ENCODE data around the gene DIO3.

DIO3 gene

DNA sequence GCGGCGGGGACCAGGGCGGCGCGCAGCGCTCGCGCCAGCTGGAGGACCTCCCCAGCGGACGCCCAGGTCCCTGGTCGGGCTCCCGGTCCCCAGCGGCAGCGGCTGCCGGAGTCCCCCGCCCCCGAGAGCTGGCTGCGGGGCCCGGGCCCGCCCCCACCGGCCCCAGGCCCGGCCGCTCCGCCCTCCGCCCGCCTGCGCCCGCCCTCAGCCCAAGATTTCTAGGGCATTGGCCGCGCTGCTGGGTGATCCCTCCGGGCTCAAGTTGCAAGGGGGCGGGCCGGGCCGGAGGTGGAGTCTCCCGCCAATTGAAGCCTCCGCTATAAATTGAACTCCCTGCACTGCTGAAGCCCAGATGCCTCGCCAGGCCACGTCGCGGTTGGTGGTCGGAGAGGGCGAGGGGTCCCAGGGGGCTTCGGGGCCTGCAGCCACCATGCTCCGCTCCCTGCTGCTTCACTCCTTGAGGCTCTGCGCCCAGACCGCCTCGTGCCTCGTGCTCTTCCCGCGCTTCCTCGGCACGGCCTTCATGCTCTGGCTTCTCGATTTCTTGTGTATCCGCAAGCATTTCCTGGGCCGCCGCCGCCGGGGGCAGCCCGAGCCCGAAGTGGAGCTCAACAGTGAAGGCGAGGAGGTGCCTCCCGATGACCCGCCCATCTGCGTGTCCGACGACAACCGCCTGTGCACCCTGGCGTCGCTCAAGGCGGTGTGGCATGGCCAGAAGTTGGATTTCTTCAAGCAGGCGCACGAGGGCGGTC lies at the start of gene DIO3:
DIO3 (plus strand) TSS at position 351 of the 752 bp plus-strand sequence.
- no peak for DNase-seq

DNA sequence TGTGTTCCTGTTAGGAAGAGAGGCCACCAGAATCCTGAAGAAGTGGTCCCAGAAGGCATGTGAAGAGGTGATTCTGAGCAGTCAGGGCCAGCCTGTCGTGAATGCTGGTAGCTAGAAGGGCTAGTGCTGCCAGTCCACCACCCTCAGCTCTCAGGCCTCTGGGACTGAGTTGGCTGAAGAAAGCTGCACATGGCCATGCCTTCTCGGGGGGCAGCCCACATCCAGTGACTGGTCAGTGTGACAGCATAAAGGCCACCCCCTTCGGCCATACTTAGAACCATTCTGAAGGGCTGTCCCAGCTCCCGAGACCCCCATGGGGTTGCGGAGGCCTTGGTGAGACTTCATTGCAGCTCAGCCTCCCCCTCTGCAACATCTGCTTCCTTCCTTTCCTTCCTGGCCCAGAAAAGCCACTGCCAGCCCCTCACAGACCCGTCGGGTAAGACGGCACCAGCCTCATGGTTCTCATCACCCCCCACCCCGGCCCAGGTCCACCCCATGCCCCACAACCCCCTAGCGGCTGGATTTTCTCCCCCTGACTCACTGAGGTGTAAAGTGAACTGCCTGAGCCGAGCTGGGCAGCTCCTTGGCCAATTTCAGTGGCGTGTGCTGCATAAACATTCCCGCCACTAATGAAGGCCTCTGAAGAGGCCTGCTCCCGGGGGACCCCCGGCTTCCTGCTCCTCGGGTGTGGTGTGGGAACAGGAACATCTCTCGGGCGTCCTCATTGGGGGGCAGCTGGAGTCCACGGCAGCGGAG lies 49.5 kb upstream of the DIO3 start:
- no peak for DNase-seq

DNA sequence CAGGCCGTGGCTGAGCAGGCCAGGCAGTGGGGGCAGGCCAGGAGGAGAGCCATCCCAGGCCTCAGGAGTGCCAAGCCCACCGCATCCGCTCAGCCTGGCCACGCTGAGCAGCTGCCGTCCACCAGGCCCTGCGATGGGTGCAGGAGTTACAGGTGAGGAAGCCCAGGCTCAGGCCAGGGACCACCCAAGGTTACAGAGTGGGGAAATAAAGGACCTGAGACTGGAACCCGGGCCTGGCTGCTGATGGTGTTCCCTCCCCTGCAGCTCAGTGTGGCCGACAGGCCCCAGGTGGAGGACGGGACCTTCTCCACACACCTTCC lies 49.0 kb upstream of the DIO3 start:
- DNase-seq, result no peak

- no peak for DNase-seq
Measured at GRCh38 chr14:101514136-101514535, 47.2 kb upstream of the DIO3 start.

- no peak for DNase-seq
Measured at GRCh38 chr14:101516401-101516800, 44.9 kb upstream of the DIO3 start.

- no peak for DNase-seq
Measured at GRCh38 chr14:101518611-101519473, 42.5 kb upstream of the DIO3 start.

GRCh38 chr14:101520621-101521472 lies 40.4 kb upstream of the DIO3 start:
- DNase-seq, result no peak

DNA sequence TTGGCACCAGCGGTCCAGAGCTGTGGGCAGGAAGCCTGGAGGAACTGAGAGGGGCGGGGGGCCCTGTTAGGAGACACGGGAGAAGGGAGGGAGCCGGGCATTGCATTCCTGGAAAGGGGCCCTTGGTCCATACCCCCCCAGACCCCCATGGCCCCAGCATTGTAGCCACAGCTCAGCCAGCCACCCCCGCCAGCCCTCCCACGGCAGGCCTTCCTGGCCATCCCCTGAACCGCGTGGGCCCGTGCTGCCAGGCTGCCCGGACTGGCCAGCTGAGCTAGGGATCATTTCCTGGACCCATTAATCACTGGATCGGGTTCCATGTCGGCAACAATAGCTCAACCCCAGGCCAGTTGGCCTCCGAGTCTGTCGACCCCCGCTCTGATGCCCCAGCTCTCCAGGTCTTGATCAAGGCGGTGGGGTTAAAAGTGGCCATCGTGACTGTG lies 39.8 kb upstream of the DIO3 start:
- DNase-seq, result no peak

DNA sequence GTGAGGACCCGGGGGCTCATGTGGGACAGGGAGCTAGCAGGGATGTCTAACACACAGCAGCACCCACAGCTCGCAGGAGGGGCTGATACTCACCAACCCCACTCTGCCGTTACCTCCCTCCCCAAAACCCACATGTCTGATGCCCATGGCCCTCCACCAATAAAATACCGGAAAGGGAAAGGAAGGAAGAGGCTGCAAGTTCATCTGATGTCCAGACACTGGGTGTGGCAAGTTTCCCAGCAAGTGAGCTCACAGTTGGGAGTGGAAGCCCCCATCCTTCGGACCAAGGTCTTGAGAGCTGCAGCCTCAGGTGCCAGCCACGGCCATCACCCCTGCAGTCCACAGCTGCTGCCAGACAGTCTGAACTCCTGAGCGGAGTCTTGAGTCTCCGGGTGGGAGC lies 39.3 kb upstream of the DIO3 start:
- DNase-seq, result no peak

- no peak for DNase-seq
Measured at GRCh38 chr14:101525640-101526527, 35.4 kb upstream of the DIO3 start.

DNA sequence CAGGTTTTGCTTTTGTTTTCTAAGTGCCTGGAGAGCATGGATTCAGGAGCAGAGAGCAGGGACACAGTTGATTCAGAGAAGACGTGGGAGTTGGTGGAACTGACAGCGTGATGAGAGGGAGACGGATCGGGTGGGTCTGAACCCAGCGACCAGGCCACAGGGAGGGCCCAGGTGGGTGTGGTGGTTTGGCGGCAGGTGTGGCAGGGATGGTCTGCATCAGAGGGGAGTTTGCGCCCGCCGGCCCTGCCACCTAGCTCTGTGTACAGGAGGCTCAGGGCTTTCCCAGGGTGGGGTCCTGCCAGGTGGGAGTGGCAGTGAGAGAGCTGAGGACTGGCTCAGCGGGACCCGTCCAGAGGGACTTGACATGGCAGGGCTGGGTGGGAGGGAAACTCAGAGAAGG lies 33.3 kb upstream of the DIO3 start:
- DNase-seq, result no peak

DNA sequence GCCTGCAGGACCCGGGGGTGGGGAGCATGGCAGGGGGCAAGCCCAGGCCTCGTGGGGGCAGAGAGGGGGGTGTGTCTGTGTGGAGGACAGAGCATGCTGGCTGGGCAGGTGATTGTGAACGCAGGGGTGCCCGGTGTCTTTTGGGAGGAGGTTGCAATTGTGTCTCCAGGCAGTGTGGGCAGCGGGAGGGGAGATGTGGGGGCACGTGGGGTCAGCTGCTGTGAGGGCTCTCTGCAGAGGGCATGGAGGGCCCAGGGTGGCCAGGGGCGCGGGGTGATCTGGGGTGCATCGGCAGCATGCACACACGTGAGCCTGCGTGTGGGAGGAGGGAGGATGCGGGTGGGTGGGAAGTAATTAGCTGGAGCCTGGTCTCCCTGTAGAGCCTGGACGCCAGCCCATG lies 32.2 kb upstream of the DIO3 start:
- no peak for DNase-seq

DNA sequence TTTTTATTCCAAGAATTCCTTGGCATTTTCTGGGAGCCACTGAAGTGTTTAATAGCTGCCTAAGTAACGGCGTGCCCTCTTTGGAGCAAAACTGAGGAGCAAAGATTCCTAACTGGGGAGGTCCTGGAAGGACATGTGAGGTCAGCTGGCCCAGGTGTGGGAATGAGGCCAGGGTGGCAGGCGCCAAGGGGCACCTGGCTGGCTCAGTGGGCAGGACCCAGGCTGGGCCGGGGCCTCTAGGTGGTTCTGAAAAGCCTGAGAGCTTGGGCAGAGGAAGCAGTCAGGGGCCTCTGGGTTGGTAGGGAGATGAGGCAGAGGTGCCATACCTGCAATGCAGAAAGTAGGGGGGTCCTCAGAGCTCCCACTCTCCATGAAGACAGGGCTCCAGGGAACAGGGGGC lies 27.1 kb upstream of the DIO3 start:
- no peak for DNase-seq

DNA sequence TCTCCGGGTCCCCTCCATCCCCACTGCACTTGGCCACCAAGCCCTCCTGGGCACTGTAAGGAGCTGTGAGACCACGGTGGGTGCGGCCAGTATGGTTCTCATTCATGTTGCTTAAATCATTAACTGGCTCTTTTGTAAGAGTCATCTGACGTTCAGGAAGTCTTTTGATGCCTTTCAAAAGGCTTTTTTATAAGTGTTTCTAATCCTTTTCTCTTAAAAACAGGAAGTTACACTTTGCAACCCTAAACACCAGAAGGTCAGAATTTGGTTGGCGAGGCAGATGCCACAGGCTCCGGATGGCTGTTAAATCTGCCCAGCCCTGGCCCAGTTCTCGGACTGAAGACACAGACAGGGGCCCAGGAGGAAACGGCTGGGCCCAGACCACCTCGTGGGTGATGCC lies 26.1 kb upstream of the DIO3 start:
- DNase-seq, result no peak

DNA sequence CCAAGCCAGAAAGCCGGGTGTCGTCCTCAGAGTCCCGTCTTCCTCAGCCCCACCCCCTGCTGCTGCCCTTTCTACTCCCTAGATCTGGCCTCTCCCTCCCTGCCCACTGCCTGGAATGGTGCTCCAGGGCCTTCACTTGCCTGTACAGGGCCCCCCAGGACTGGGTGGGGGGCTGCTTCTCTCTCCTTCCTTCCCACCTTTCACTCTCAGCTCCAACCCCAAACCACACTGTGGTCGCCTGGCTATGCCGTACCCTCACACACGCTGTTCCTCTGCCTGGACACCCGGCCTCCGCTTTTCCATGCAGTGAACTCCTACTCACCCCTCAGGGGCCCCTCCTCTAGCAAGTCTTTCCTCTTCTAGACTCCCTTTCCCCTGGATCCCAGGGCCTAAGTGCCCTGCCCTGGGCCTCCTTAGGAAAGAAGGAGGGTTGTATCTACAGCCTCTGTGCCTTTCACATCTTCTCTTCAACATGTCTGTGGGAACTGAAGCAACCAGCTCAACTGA lies 25.5 kb upstream of the DIO3 start:
- DNase-seq, result no peak

- DNase-seq, result no peak
Measured at GRCh38 chr14:101537286-101537685, 24.0 kb upstream of the DIO3 start.

GRCh38 chr14:101538878-101539277 lies 22.4 kb upstream of the DIO3 start:
- DNase-seq, result no peak

DNA sequence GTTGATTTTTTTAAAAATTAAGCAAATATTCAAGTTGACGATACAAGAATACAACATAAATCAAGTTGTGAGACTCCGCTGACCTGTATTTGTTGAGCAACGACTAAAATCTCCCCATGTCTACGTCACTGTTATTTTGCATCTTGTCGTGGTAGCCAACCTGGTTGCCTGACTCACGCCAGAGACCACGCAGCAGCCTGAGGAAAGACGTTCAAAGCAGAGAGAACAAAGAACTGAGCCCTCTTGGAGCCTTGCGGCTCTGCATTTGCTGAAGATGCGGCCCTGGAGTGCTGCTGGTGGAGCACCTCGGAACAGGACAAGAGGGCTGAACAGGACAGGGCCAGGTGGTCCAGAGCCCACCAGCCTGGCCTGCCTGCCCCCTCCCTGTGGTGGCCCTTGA lies 21.4 kb upstream of the DIO3 start:
- no peak for DNase-seq

DNA sequence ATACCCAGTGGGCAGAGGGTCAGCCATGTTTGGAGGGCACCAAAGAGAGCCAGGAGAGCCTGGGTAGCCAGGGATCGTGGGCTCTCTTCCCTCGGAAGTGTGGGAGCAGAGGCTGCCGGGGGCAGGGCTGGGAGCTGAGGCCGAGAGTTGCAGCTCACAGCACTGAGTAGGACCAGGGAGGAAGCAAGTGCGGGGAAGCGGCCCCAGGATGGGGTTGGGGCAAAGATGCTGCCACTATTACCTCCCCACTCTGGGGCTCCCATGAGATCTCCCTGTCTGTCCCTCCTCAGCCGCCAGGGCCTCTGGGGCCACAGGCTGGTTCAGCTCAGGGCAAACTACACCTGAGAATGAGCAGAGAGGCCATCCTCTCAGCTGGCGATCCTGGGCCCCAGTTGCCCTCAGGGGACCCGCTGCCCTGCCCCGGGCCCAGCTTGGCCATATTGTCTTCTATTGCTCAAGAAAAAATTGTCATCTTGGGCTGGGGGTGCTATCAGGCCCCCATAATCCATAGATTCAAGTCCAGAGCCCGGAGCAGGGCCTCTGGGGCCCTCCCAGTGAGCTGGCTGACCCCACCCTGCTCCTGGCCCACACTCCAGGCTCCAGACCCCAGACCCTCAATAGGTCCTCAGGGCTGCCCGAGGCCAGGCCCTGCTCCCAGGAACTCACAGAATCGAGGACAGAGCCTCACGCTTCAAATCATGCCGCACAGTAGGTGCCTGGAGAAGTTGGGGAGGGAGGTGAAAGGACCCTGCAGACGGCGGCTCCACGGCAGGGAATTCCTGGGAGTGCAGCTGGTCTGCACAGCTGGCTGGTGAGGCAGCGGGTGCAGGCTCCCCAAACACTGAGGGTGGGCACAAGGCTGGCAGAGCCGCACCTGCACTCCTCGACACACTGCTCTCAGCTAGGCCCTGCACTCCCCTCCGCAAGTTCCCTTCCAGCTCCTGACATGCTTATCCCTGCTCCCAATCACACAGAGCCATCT lies 20.5 kb upstream of the DIO3 start:
- no peak for DNase-seq

DNA sequence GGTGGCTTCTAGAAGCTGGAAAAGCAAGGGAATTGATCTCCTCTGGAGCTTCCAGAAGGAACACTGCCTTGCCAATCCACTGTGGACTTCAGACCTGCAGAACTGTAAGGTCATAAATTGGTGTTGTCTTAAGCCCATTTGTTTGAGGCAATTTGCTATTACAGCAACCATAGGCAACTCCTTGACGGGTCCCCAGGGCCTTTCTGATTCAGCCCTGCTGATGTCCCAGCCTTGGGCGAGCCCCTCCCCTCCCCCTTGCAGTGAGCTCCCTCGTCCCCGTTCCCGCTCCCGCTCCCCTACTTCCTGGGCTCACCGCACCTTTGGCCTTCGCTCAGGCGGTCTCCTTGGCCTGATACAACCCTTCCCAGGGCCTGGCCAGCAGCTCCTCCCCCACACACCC lies 18.9 kb upstream of the DIO3 start:
- no peak for DNase-seq

All from NK-92 treated with Interleukin-12 subunit alpha and Interleukin-12 subunit beta, amount 100 ng/mL, for 24 hours (cell line).